HEK293 (cell line): ENCODE measurements around the gene UBXN11.
A peak's percentile ranks its signal among the peaks of the same experiment; 100 is the strongest.

Source experiments
- GLI4 ChIP-seq: fragments of 450-650 bp; formaldehyde crosslinking; IDR thresholded peaks from 2 replicates; pipeline ENCODE4 v1.5.1; 2016; ENCODE audit warnings: missing biosample characterization, missing genetic modification characterization
- KLF8 ChIP-seq: fragments of 450-650 bp; formaldehyde crosslinking; IDR thresholded peaks from 2 replicates; pipeline ENCODE4 v1.5.1; 2016; ENCODE audit warnings: missing biosample characterization, missing genetic modification characterization
- PATZ1 ChIP-seq: fragments of 450-650 bp; formaldehyde crosslinking; IDR thresholded peaks from 2 replicates; pipeline ENCODE4 v1.5.1; 2016; ENCODE audit warnings: missing biosample characterization, missing genetic modification characterization
- PRDM10 ChIP-seq: fragments of 450-650 bp; formaldehyde crosslinking; IDR thresholded peaks from 2 replicates; pipeline ENCODE4 v1.5.1; 2016; ENCODE audit warnings: missing biosample characterization, missing genetic modification characterization
- SP2 ChIP-seq: fragments of 450-650 bp; formaldehyde crosslinking; IDR thresholded peaks from 2 replicates; pipeline ENCODE4 v1.5.1; 2016; ENCODE audit warnings: missing biosample characterization, missing genetic modification characterization
- SP3 ChIP-seq: fragments of 450-650 bp; formaldehyde crosslinking; IDR thresholded peaks from 2 replicates; pipeline ENCODE4 v1.5.1; 2016; ENCODE audit warnings: missing biosample characterization, missing genetic modification characterization
- SP7 ChIP-seq: fragments of 450-650 bp; formaldehyde crosslinking; IDR thresholded peaks from 2 replicates; pipeline ENCODE4 v1.5.1; 2016; ENCODE audit warnings: missing biosample characterization, missing genetic modification characterization
- TCF7L2 ChIP-seq: IDR thresholded peaks from 2 replicates; pipeline ENCODE4 v1.6.1; 2011; ENCODE audit warnings: low read depth, mild to moderate bottlenecking, inconsistent platforms, low read length, moderate library complexity, borderline replicate concordance
- WT1 ChIP-seq: fragments of 450-650 bp; formaldehyde crosslinking; IDR thresholded peaks from 2 replicates; pipeline ENCODE4 v1.5.1; 2016; ENCODE audit warnings: missing biosample characterization, missing genetic modification characterization
- ZBTB48 ChIP-seq: fragments of 450-650 bp; formaldehyde crosslinking; IDR thresholded peaks from 2 replicates; pipeline ENCODE4 v1.5.1; 2016; ENCODE audit warnings: missing biosample characterization, missing genetic modification characterization
- ZFHX2 ChIP-seq: fragments of 450-650 bp; formaldehyde crosslinking; conservative IDR thresholded peaks from 2 replicates; pipeline ENCODE4 v1.5.1; 2016; ENCODE audit warnings: missing biosample characterization, missing genetic modification characterization
- ZNF114 ChIP-seq: fragments of 450-650 bp; formaldehyde crosslinking; IDR thresholded peaks from 2 replicates; pipeline ENCODE4 v1.5.0; 2017; ENCODE audit warnings: missing biosample characterization, missing genetic modification characterization
- ZNF2 ChIP-seq: fragments of 450-650 bp; formaldehyde crosslinking; IDR thresholded peaks from 2 replicates; pipeline ENCODE4 v1.5.1; 2016; ENCODE audit warnings: missing biosample characterization, missing genetic modification characterization
- ZNF202 ChIP-seq: fragments of 450-650 bp; formaldehyde crosslinking; IDR thresholded peaks from 2 replicates; pipeline ENCODE4 v1.5.1; 2016; ENCODE audit warnings: missing biosample characterization, missing genetic modification characterization, borderline replicate concordance
- ZNF266 ChIP-seq: fragments of 450-650 bp; formaldehyde crosslinking; IDR thresholded peaks from 2 replicates; pipeline ENCODE4 v1.5.1; 2016; ENCODE audit warnings: missing biosample characterization, missing genetic modification characterization, low read depth
- ZNF292 ChIP-seq: fragments of 450-650 bp; formaldehyde crosslinking; IDR thresholded peaks from 2 replicates; pipeline ENCODE4 v1.5.1; 2016; ENCODE audit warnings: low read depth, missing biosample characterization, missing genetic modification characterization, borderline replicate concordance
- ZNF398 ChIP-seq: fragments of 450-650 bp; formaldehyde crosslinking; IDR thresholded peaks from 2 replicates; pipeline ENCODE4 v1.5.1; 2017; ENCODE audit warnings: missing biosample characterization, missing genetic modification characterization
- ZNF501 ChIP-seq: fragments of 450-650 bp; formaldehyde crosslinking; IDR thresholded peaks from 2 replicates; pipeline ENCODE4 v1.5.1; 2016; ENCODE audit warnings: missing biosample characterization, missing genetic modification characterization
- ZNF561 ChIP-seq: fragments of 450-650 bp; IDR thresholded peaks from 2 replicates; pipeline ENCODE4 v1.5.1; 2018; ENCODE audit warnings: missing biosample characterization, missing genetic modification characterization, borderline replicate concordance
- ZNF610 ChIP-seq: fragments of 450-650 bp; formaldehyde crosslinking; IDR thresholded peaks from 2 replicates; pipeline ENCODE4 v1.5.1; 2016; ENCODE audit warnings: missing biosample characterization, missing genetic modification characterization, borderline replicate concordance
- ZNF76 ChIP-seq: fragments of 450-650 bp; formaldehyde crosslinking; IDR thresholded peaks from 2 replicates; pipeline ENCODE4; 2016; ENCODE audit warnings: low read depth, missing biosample characterization, missing genetic modification characterization, borderline replicate concordance
- ZNF791 ChIP-seq: fragments of 450-650 bp; formaldehyde crosslinking; IDR thresholded peaks from 2 replicates; pipeline ENCODE4 v1.5.1; 2016; ENCODE audit warnings: missing biosample characterization, missing genetic modification characterization
- TF ChIP-seq, protein P1 (sequence below): fragments of 450-650 bp; formaldehyde crosslinking; IDR thresholded peaks from 2 replicates; pipeline ENCODE4 v1.5.1; 2017; ENCODE audit warnings: missing biosample characterization, missing genetic modification characterization
- TF ChIP-seq, protein P2 (sequence below): fragments of 450-650 bp; formaldehyde crosslinking; IDR thresholded peaks from 2 replicates; pipeline ENCODE4 v1.5.1; 2016; ENCODE audit warnings: missing biosample characterization, missing genetic modification characterization

The UBXN11 gene

DNA sequence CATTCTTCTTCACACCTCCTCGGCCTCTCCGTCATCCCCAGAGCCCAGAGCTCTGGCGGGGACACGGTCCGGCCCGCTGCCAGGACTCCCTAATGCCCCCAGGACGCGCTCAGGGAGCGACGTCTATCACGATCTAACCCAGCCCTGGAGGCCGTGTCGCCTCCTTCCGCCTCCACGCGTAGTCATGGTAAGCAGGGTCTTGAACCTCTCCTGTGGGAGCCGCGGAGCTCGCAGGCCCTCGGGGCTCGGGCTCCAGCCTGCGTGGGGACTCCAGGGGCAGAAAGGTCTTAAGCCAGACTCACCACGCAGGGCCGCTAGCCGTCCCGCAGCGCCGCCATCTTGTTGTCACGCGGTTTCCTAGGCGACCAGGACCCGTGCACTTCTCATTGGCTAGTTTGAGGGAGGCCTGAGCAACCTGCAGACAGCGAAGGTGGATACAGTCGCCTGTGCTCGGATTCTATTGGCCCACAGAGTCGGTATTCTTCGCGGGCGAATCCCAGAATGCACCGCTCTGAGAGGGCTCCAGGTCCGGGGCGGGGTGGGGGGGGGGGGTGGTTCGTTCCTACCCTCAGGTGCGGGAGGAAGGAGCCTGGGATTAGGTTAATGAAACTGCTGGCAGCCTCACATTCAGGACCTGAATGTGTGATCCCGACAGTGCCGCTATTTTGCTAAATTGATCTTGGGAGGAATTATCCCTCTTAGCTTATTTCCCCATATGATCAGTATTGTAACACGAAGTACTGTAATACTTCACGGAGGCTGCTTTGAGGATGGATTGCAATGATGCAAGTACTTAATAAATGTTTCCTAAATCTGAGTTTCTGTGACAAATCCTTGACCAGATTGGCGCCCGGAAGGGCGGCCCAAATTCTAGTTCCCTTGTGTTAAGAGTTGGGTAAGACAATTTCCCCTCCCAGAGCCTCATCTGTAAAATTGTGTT, at the start of gene UBXN11 (continued):
- peak; percentile 76 for TF ChIP-seq PRDM10 (tag by site-specific recombination)
- TF ChIP-seq ZNF561 (tag by site-specific recombination), result no peak
- TF ChIP-seq ZNF398, result peak; percentile 42
- TF ChIP-seq SP2 (tag by site-specific recombination), result peak; percentile 86
- peak; percentile 69; the same call in 1 of the 2 replicates for TF ChIP-seq ZNF501 (tag by site-specific recombination)
- peak; percentile 34; the same call in 1 of the 2 replicates for TF ChIP-seq ZFHX2
- no peak for TF ChIP-seq ZNF114 (tag by site-specific recombination)
- no peak for TF ChIP-seq ZNF292 (tag by site-specific recombination)
- no peak for TF ChIP-seq TCF7L2
- TF ChIP-seq, protein P1, sequence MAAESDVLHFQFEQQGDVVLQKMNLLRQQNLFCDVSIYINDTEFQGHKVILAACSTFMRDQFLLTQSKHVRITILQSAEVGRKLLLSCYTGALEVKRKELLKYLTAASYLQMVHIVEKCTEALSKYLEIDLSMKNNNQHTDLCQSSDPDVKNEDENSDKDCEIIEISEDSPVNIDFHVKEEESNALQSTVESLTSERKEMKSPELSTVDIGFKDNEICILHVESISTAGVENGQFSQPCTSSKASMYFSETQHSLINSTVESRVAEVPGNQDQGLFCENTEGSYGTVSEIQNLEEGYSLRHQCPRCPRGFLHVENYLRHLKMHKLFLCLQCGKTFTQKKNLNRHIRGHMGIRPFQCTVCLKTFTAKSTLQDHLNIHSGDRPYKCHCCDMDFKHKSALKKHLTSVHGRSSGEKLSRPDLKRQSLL, result 0 out of 2 replicates have a peak, but pooled peaks have one; percentile 7
- no peak for TF ChIP-seq ZNF2 (tag by site-specific recombination)
- peak; percentile 26; the same call in 1 of the 2 replicates for TF ChIP-seq SP7
- 0 out of 2 replicates have a peak, but pooled peaks have one; percentile 13 for TF ChIP-seq WT1 (tag by site-specific recombination)
- TF ChIP-seq PATZ1 (tag by site-specific recombination), result peak; percentile 66; the same call in 1 of the 2 replicates
- TF ChIP-seq, protein P2, sequence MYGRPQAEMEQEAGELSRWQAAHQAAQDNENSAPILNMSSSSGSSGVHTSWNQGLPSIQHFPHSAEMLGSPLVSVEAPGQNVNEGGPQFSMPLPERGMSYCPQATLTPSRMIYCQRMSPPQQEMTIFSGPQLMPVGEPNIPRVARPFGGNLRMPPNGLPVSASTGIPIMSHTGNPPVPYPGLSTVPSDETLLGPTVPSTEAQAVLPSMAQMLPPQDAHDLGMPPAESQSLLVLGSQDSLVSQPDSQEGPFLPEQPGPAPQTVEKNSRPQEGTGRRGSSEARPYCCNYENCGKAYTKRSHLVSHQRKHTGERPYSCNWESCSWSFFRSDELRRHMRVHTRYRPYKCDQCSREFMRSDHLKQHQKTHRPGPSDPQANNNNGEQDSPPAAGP (tag by site-specific recombination), result 0 out of 2 replicates have a peak, but pooled peaks have one; percentile 32
- TF ChIP-seq ZNF266, result no peak
- no peak for TF ChIP-seq ZNF791 (tag by site-specific recombination)
- no peak for TF ChIP-seq ZNF202
- TF ChIP-seq ZNF610 (tag by site-specific recombination), result no peak
- peak; percentile 82 for TF ChIP-seq ZNF76 (tag by site-specific recombination)
- TF ChIP-seq GLI4 (tag by site-specific recombination), result no peak
- peak; percentile 62 for TF ChIP-seq ZBTB48 (tag by site-specific recombination)
- no peak for TF ChIP-seq SP3 (tag by site-specific recombination)
- TF ChIP-seq KLF8, result peak; percentile 27; the same call in 1 of the 2 replicates
